WTC11 (cell line): ENCODE data around the gene DMRTB1. TPM values are rescaled to one million over a fixed set of nuclear protein-coding genes. Genes with fewer than 3 reads are reported as not detected.

Source experiments
- ATAC-seq: fragments of 200-7000 bp; cut with Tn5 transposase; 2 replicates; pipeline ENCODE4 v1.10.0; 2021; ENCODE audit warnings: mild to moderate bottlenecking, moderate library complexity
- CTCF ChIA-PET: fragments of 300-600 bp; sonication (Branson Sonifier 250); formaldehyde crosslinking; loops from one replicate; lab custom pipeline; 2021; ENCODE audit warnings: antibody characterized with exemption; lab: Charles Lee
- POLR2A ChIA-PET: fragments of 350-600 bp; sonication (Branson Sonifier 250); formaldehyde crosslinking; loops from one replicate; lab custom pipeline; 2021; ENCODE audit warnings: antibody characterized with exemption; lab: Charles Lee
- DNase-seq: peaks from one replicate; pipeline ENCODE4 v3.0.0; 2021; ENCODE audit warnings: low spot score
- H3K27ac Mint-ChIP-seq: 2 replicates; pipeline ENCODE4 v1.8.0; 2021; ENCODE audit warnings: mixed read lengths
- H3K27me3 Mint-ChIP-seq: 2 replicates; pipeline ENCODE4 v1.8.0; 2021; ENCODE audit warnings: low read depth, mild to moderate bottlenecking, moderate library complexity, mixed read lengths
- H3K36me3 Mint-ChIP-seq: 2 replicates; pipeline ENCODE4 v1.8.0; 2021; ENCODE audit warnings: mixed read lengths
- H3K4me1 Mint-ChIP-seq: 2 replicates; pipeline ENCODE4 v1.8.0; 2022; ENCODE audit warnings: mixed read lengths
- H3K4me3 Mint-ChIP-seq: 2 replicates; pipeline ENCODE4 v1.8.0; 2021; ENCODE audit warnings: mild to moderate bottlenecking, moderate library complexity, mixed read lengths
- H3K9me3 Mint-ChIP-seq: 2 replicates; pipeline ENCODE4 v1.8.0; 2021; ENCODE audit warnings: mixed read lengths
- CREM ChIP-seq: sonication (generic); formaldehyde crosslinking; IDR thresholded peaks from 2 replicates; pipeline ENCODE4 v1.8.1; 2022; ENCODE audit warnings: mild to moderate bottlenecking, missing genetic modification reagents, moderate library complexity
- FOXK1 ChIP-seq: sonication (generic); formaldehyde crosslinking; IDR thresholded peaks from 2 replicates; pipeline ENCODE4 v1.8.0; 2022; ENCODE audit warnings: mild to moderate bottlenecking, moderate library complexity, missing genetic modification reagents
- HMGA2 ChIP-seq: fragments of 250-450 bp; sonication (Bioruptor Pico); IDR thresholded peaks from 2 replicates; pipeline ENCODE4 v1.4.0; 2021; ENCODE audit warnings: mild to moderate bottlenecking, moderate library complexity
- IRF2 ChIP-seq: sonication (generic); formaldehyde crosslinking; IDR thresholded peaks from 2 replicates; pipeline ENCODE4 v1.8.0; 2022; ENCODE audit warnings: low read depth, missing genetic modification reagents, borderline replicate concordance
- KAT7 ChIP-seq: sonication (generic); formaldehyde crosslinking; IDR thresholded peaks from 2 replicates; pipeline ENCODE4 v1.8.1; 2023; ENCODE audit warnings: missing genetic modification reagents, mild to moderate bottlenecking, borderline replicate concordance
- NFATC4 ChIP-seq: fragments of 250-450 bp; sonication (Bioruptor Pico); IDR thresholded peaks from 2 replicates; pipeline ENCODE4 v1.9.0; 2021; ENCODE audit warnings: mild to moderate bottlenecking
- PREB ChIP-seq: sonication (generic); formaldehyde crosslinking; IDR thresholded peaks from 2 replicates; pipeline ENCODE4 v1.8.1; 2022; ENCODE audit warnings: mild to moderate bottlenecking, missing genetic modification reagents, moderate library complexity, borderline replicate concordance
- SP1 ChIP-seq: sonication (generic); formaldehyde crosslinking; conservative IDR thresholded peaks from 2 replicates; pipeline ENCODE4 v1.8.1; 2022; ENCODE audit warnings: missing genetic modification reagents
- STAT6 ChIP-seq: sonication (generic); formaldehyde crosslinking; conservative IDR thresholded peaks from 2 replicates; pipeline ENCODE4 v1.8.1; 2023; ENCODE audit warnings: mild to moderate bottlenecking, low read depth, missing genetic modification reagents, moderate library complexity
- ZBTB21 ChIP-seq: sonication (generic); formaldehyde crosslinking; IDR thresholded peaks from 2 replicates; pipeline ENCODE4 v1.8.1; 2023; ENCODE audit warnings: mild to moderate bottlenecking, missing genetic modification reagents, borderline replicate concordance
- ZNF138 ChIP-seq: sonication (generic); formaldehyde crosslinking; conservative IDR thresholded peaks from 2 replicates; pipeline ENCODE4 v1.8.1; 2022; ENCODE audit warnings: mild to moderate bottlenecking, moderate library complexity, missing genetic modification reagents
- ZNF232 ChIP-seq: sonication (generic); formaldehyde crosslinking; IDR thresholded peaks from 2 replicates; pipeline ENCODE4 v1.8.0; 2022; ENCODE audit warnings: mild to moderate bottlenecking, missing genetic modification reagents
- ZNF263 ChIP-seq: sonication (generic); formaldehyde crosslinking; IDR thresholded peaks from 2 replicates; pipeline ENCODE4 v1.8.1; 2022; ENCODE audit warnings: low read depth, mild to moderate bottlenecking, moderate library complexity, missing genetic modification reagents
- total RNA-seq: library from RNA; stranded (reverse); gene quantifications from 3 replicates; pipeline ENCODE4 v1.2.3, GENCODE V29; 2021
- TF ChIP-seq, protein P1 (sequence below): sonication (generic); formaldehyde crosslinking; IDR thresholded peaks from 2 replicates; pipeline ENCODE4 v1.8.1; 2023; ENCODE audit warnings: mild to moderate bottlenecking, missing genetic modification reagents, borderline replicate concordance
- TF ChIP-seq, protein P2 (sequence below): fragments of 250-450 bp; sonication (Bioruptor Pico); IDR thresholded peaks from 2 replicates; pipeline ENCODE4 v1.9.0; 2021; ENCODE audit warnings: mild to moderate bottlenecking, borderline replicate concordance
- TF ChIP-seq, protein P3 (sequence below): sonication (generic); formaldehyde crosslinking; IDR thresholded peaks from 2 replicates; pipeline ENCODE4 v1.8.0; 2022; ENCODE audit warnings: mild to moderate bottlenecking, missing genetic modification reagents
- TF ChIP-seq, protein P4 (sequence below): fragments of 250-450 bp; sonication (Bioruptor Pico); IDR thresholded peaks from 2 replicates; pipeline ENCODE4 v1.9.0; 2021; ENCODE audit warnings: moderate library complexity, mild to moderate bottlenecking, inconsistent platforms, borderline replicate concordance

Gene DMRTB1
- total RNA-seq, 1 experiment from 2014 or later, result 0.17 TPM

DNA sequence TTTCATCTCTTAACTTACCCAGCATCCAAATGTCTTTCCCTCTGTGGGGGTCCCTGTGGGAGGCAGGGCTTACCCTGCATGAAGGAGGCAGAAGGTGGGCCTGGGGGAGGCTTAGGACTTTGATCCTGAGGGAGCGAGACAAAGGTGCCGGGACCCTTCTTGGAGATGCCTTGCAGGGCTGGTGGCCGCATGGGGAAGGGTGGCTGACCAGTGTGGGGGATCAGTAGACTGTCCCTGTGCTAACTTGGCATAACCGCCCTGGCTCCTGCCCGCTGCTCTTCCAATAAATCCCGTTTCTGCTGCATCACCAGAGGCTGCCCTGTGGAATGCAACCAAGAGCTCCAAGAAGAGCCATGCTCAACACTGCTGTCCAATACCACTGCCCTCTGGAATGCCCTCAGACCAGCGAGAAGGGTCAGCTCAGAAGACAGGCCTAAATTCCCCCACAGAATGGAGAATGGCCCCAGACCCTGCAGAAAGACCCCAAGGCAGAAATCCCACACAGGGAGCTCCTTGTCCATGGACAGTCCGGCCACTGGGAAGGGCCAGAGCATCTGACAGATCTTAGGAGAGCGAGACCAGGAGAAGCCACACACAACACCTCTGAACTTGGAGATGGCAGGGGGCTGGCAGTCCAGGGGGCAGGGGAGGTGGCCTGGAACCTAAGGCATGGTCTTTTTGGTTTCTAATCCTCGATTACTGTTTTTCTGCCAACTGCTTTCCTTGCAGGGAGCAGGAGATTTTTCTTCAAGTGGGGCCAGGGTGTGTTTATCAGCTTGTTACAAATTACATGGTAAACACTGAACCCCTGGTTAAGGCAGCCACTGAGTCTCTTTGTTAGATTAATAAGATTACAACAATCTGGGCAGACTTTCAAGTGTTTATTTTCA lies 46.7 kb upstream of the DMRTB1 start (continued):
- TF ChIP-seq STAT6, result no peak

DNA sequence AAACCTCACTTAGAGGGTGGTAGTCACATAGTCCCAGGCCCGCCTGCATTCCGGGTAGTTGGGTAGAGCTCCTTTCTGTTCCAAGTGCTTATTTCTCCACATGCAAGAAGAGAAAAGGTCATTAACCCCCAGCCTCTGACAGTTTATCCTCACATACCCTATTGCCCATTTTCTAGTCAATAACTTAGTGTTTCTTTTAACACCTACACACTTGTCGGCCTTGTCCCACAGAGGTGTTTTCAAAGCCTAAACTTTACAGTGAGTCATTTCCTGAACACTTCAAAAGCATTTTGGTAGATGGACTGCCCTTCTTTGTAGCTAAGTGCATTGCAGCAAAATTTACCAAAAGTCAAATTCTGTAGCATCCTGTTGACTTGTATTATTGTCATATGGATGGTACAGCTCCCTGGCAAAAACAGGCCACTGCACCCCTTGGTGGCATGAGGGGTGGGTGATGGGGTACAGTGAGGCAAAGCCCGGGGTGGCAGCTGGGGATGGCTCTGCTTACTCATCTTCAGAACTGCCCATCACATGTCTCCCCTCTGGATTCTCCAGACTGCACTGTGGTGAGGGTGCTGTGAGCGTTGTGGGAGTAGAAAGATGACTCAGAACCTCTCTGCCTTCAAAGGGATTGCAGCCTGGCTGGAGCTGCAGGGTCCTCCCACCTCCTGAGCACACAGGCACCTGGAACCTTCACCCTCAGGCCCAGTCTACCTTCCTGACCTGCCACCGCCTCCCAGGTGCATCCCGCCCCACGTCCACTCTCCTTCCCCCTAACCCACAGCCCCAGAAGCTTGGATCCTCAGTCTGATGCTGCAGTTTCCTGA lies 45.8 kb upstream of the DMRTB1 start:
- no peak for ATAC-seq
- ChIA-PET POLR2A (interaction anchor here (0.6 kb wide), 1 partner anchor 23 kb away, joined by 3 read pairs; no protein-coding TSS in a partner anchor), CTCF (interaction anchor here (0.6 to 1.4 kb wide), 7 partner anchors 10 to 135 kb away, joined by 3 to 7 read pairs (median 3); no protein-coding TSS in a partner anchor)
- Mint-ChIP-seq H3K36me3 (no peaks in the 10 kb centered on the region), H3K27ac (no peak overlapping the region), H3K4me3 (no peak overlapping the region), H3K4me1 (peaks cover 50% of the 10 kb centered on the region), H3K27me3 (peaks cover 26% of the 10 kb centered on the region), H3K9me3 (no peaks in the 10 kb centered on the region; the same call in 1 of the 2 replicates)
- DNase-seq, result no peak
- TF ChIP-seq, protein P1, sequence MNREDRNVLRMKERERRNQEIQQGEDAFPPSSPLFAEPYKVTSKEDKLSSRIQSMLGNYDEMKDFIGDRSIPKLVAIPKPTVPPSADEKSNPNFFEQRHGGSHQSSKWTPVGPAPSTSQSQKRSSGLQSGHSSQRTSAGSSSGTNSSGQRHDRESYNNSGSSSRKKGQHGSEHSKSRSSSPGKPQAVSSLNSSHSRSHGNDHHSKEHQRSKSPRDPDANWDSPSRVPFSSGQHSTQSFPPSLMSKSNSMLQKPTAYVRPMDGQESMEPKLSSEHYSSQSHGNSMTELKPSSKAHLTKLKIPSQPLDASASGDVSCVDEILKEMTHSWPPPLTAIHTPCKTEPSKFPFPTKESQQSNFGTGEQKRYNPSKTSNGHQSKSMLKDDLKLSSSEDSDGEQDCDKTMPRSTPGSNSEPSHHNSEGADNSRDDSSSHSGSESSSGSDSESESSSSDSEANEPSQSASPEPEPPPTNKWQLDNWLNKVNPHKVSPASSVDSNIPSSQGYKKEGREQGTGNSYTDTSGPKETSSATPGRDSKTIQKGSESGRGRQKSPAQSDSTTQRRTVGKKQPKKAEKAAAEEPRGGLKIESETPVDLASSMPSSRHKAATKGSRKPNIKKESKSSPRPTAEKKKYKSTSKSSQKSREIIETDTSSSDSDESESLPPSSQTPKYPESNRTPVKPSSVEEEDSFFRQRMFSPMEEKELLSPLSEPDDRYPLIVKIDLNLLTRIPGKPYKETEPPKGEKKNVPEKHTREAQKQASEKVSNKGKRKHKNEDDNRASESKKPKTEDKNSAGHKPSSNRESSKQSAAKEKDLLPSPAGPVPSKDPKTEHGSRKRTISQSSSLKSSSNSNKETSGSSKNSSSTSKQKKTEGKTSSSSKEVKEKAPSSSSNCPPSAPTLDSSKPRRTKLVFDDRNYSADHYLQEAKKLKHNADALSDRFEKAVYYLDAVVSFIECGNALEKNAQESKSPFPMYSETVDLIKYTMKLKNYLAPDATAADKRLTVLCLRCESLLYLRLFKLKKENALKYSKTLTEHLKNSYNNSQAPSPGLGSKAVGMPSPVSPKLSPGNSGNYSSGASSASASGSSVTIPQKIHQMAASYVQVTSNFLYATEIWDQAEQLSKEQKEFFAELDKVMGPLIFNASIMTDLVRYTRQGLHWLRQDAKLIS (CRISPR knock-in tag), result no peak
- TF ChIP-seq, protein P2, sequence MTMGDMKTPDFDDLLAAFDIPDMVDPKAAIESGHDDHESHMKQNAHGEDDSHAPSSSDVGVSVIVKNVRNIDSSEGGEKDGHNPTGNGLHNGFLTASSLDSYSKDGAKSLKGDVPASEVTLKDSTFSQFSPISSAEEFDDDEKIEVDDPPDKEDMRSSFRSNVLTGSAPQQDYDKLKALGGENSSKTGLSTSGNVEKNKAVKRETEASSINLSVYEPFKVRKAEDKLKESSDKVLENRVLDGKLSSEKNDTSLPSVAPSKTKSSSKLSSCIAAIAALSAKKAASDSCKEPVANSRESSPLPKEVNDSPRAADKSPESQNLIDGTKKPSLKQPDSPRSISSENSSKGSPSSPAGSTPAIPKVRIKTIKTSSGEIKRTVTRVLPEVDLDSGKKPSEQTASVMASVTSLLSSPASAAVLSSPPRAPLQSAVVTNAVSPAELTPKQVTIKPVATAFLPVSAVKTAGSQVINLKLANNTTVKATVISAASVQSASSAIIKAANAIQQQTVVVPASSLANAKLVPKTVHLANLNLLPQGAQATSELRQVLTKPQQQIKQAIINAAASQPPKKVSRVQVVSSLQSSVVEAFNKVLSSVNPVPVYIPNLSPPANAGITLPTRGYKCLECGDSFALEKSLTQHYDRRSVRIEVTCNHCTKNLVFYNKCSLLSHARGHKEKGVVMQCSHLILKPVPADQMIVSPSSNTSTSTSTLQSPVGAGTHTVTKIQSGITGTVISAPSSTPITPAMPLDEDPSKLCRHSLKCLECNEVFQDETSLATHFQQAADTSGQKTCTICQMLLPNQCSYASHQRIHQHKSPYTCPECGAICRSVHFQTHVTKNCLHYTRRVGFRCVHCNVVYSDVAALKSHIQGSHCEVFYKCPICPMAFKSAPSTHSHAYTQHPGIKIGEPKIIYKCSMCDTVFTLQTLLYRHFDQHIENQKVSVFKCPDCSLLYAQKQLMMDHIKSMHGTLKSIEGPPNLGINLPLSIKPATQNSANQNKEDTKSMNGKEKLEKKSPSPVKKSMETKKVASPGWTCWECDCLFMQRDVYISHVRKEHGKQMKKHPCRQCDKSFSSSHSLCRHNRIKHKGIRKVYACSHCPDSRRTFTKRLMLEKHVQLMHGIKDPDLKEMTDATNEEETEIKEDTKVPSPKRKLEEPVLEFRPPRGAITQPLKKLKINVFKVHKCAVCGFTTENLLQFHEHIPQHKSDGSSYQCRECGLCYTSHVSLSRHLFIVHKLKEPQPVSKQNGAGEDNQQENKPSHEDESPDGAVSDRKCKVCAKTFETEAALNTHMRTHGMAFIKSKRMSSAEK (CRISPR knock-in tag), result no peak
- TF ChIP-seq HMGA2 (CRISPR knock-in tag) (no peak), ZNF232 (no peak), ZNF263 (CRISPR knock-in tag) (no peak), KAT7 (CRISPR knock-in tag) (no peak), CREM (CRISPR knock-in tag) (no peak), IRF2 (CRISPR knock-in tag) (no peak), FOXK1 (CRISPR knock-in tag) (no peak), ZBTB21 (no peak), NFATC4 (CRISPR knock-in tag) (no peak), ZNF138 (CRISPR knock-in tag) (no peak), SP1 (CRISPR knock-in tag) (no peak), PREB (CRISPR knock-in tag) (no peak)
- TF ChIP-seq, protein P3, sequence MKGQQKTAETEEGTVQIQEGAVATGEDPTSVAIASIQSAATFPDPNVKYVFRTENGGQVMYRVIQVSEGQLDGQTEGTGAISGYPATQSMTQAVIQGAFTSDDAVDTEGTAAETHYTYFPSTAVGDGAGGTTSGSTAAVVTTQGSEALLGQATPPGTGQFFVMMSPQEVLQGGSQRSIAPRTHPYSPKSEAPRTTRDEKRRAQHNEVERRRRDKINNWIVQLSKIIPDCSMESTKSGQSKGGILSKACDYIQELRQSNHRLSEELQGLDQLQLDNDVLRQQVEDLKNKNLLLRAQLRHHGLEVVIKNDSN, result no peak
- TF ChIP-seq, protein P4, sequence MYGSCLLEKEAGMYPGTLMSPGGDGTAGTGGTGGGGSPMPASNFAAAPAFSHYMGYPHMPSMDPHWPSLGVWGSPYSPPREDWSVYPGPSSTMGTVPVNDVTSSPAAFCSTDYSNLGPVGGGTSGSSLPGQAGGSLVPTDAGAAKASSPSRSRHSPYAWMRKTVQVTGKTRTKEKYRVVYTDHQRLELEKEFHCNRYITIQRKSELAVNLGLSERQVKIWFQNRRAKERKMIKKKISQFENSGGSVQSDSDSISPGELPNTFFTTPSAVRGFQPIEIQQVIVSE (CRISPR knock-in tag), result no peak
